Measurements from ENCODE around the gene SH3BP5.

DNA sequence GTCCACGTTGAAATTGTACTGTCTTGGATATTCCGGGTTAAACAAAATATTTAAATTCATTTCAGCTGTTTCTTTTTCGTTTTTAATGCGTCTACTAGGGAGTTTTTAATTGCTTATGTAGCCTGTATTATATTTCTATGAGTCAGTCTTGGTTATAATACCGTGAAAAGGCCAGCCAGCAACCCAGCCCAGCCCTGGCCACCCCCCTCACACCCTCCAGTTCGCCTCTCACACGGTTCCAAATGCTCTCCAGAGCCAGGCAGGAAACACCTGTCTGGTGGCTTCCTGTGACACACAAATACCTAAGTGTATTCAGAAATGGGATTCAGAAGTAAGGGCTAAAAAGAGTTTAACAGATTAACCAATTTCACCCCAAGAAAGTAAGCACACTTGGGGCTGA, 4.4 kb downstream of the SH3BP5 start:
- no peak for TF ChIP-seq CTCF (conservative IDR thresholded peaks at IDR 0.05; ENCODE audit: low read length)
- no peak for TF ChIP-seq EZH2phosphoT487 (IDR thresholded peaks at IDR 0.05; ENCODE audit: borderline replicate concordance, low read depth, low read length)
